ENCODE results near the gene KIF1B. TPM values are rescaled to one million over a fixed set of nuclear protein-coding genes. Genes with fewer than 3 reads are reported as not detected.

Gene KIF1B
- total RNA-seq, 1 experiment from 2014 or later, result 28.1 TPM

- no TSS peak for BruUV-seq (replicated peaks)
- peaks cover 0 to 4% of the 10 kb centered on the region in 2 experiments; a peak in 2 of 4 replicates for H3K36me3 ChIP-seq (ENCODE audit: control insufficient read depth in 1 of 2, insufficient read depth in 2 of 2, low read length in 2 of 2)
- H2AFZ ChIP-seq (ENCODE audit: low read depth, low read length, poor library complexity, severe bottlenecking), result no peak overlapping the region
- H3K27me3 ChIP-seq (ENCODE audit: insufficient read depth, low read length), result no peaks in the 10 kb centered on the region
- H3K27ac ChIP-seq (ENCODE audit: low read depth, low read length), result no peak overlapping the region
- no peaks in the 10 kb centered on the region for H3K9me2 ChIP-seq (ENCODE audit: insufficient read depth)
- H3K4me2 ChIP-seq (ENCODE audit: low read length), result no peak overlapping the region
- H3K9ac ChIP-seq (ENCODE audit: low read length), result no peak overlapping the region
- no peaks in the 10 kb centered on the region for H3K79me2 ChIP-seq (ENCODE audit: insufficient read depth, low read length)
- intact Hi-C loops (cut with micrococcal nuclease), result no loop called here
- ATAC-seq, result no peak
- no peak for TF ChIP-seq ZNF274 (IDR thresholded peaks at IDR 0.05; ENCODE audit: low read depth, low read length)
- no peak for TF ChIP-seq SP1 (IDR thresholded peaks at IDR 0.05; ENCODE audit: low read depth)
- no peak for TF ChIP-seq SRF (IDR thresholded peaks at IDR 0.05; ENCODE audit: low read depth)
- no peak for TF ChIP-seq YY1 (IDR thresholded peaks at IDR 0.05; ENCODE audit: extremely low read depth, insufficient replicate concordance, low read depth, low read length)
- TF ChIP-seq EZH2phosphoT487 (IDR thresholded peaks at IDR 0.05; ENCODE audit: borderline replicate concordance), result no peak
- TF ChIP-seq EZH2 (IDR thresholded peaks at IDR 0.05), result no peak
- no peak for TF ChIP-seq MAX (IDR thresholded peaks at IDR 0.05)
- TF ChIP-seq ZBTB33 (IDR thresholded peaks at IDR 0.05; ENCODE audit: extremely low read depth, insufficient replicate concordance, low read length), result no peak
- DNase-seq (ENCODE audit: low read depth, low spot score), result no peak
- ChIA-PET CTCF (no interaction called here), RAD21 (ENCODE audit: low non-redundant PET in 1 of 2, low total read pairs in 2 of 2, uncharacterized antibody in 2 of 2, unreplicated experiment in 2 of 2) (no interaction called here), POLR2A (no interaction called here)
- no peaks in the 10 kb centered on the region for H3K4me1 ChIP-seq (ENCODE audit: control insufficient read depth in 1 of 2, insufficient read depth in 2 of 2, low read length in 2 of 2)
- H3K9me3 ChIP-seq (ENCODE audit: control insufficient read depth in 1 of 2, insufficient read depth in 1 of 2, low read depth in 1 of 2, low read length in 2 of 2), result no peaks in the 10 kb centered on the region
- H3K4me3 ChIP-seq (replicated peaks in 1 of 2; ENCODE audit: low read depth in 1 of 2, low read length in 2 of 2), result no peak overlapping the region
- no peaks in the 10 kb centered on the region for H4K20me1 ChIP-seq (ENCODE audit: insufficient read depth)
Measured at GRCh38 chr1:10306435-10306834, 96.1 kb downstream of the KIF1B start.

GRCh38 chr1:10308001-10308400 lies 97.6 kb downstream of the KIF1B start:
- BruUV-seq (replicated peaks), result no TSS peak
- intact Hi-C loops (cut with micrococcal nuclease), result no loop called here
- H4K20me1 ChIP-seq (ENCODE audit: insufficient read depth), result no peaks in the 10 kb centered on the region
- no peaks in the 10 kb centered on the region for H3K9me2 ChIP-seq (ENCODE audit: insufficient read depth)
- no peaks in the 10 kb centered on the region for H3K79me2 ChIP-seq (ENCODE audit: insufficient read depth, low read length)
- H2AFZ ChIP-seq (ENCODE audit: low read depth, low read length, poor library complexity, severe bottlenecking), result no peak overlapping the region
- no peaks in the 10 kb centered on the region for H3K27me3 ChIP-seq (ENCODE audit: insufficient read depth, low read length)
- H3K27ac ChIP-seq (ENCODE audit: low read depth, low read length), result no peak overlapping the region
- ATAC-seq, result no peak
- ChIA-PET CTCF (no interaction called here), RAD21 (ENCODE audit: low non-redundant PET in 1 of 2, low total read pairs in 2 of 2, uncharacterized antibody in 2 of 2, unreplicated experiment in 2 of 2) (no interaction called here), POLR2A (no interaction called here)
- no peak overlapping the region for H3K4me3 ChIP-seq (replicated peaks in 1 of 2; ENCODE audit: low read depth in 1 of 2, low read length in 2 of 2)
- no peak overlapping the region for H3K4me2 ChIP-seq (ENCODE audit: low read length)
- DNase-seq (ENCODE audit: low read depth, low spot score), result no peak
- peaks cover 0 to 4% of the 10 kb centered on the region in 2 experiments; a peak in 2 of 4 replicates for H3K36me3 ChIP-seq (ENCODE audit: control insufficient read depth in 1 of 2, insufficient read depth in 2 of 2, low read length in 2 of 2)
- no peak overlapping the region for H3K9ac ChIP-seq (ENCODE audit: low read length)
- H3K4me1 ChIP-seq (ENCODE audit: control insufficient read depth in 1 of 2, insufficient read depth in 2 of 2, low read length in 2 of 2), result no peaks in the 10 kb centered on the region
- H3K9me3 ChIP-seq (ENCODE audit: control insufficient read depth in 1 of 2, insufficient read depth in 1 of 2, low read depth in 1 of 2, low read length in 2 of 2), result no peaks in the 10 kb centered on the region
- TF ChIP-seq EGR1 (IDR thresholded peaks at IDR 0.05; ENCODE audit: low read depth) (no peak), EZH2 (IDR thresholded peaks at IDR 0.05) (no peak), ZNF274 (IDR thresholded peaks at IDR 0.05; ENCODE audit: low read depth, low read length) (no peak), FOSL1 (IDR thresholded peaks at IDR 0.05; ENCODE audit: low read depth) (no peak), POLR2AphosphoS5 (IDR thresholded peaks at IDR 0.05; ENCODE audit: low read depth, low read length) (no peak), CEBPB (IDR thresholded peaks at IDR 0.05; ENCODE audit: low read depth) (no peak), RAD21 (IDR thresholded peaks at IDR 0.05; ENCODE audit: low read depth) (no peak), MAX (IDR thresholded peaks at IDR 0.05) (no peak), CBX3 (IDR thresholded peaks at IDR 0.05; ENCODE audit: low read depth) (no peak), ELF1 (IDR thresholded peaks at IDR 0.05; ENCODE audit: borderline replicate concordance, low read depth) (no peak), ZFX (IDR thresholded peaks at IDR 0.05) (no peak), CTCF (IDR thresholded peaks at IDR 0.05 in 2 of 3, conservative IDR thresholded peaks at IDR 0.05 in 1 of 3; ENCODE audit: borderline replicate concordance in 1 of 3, insufficient read depth in 1 of 3, low read depth in 2 of 3, low read length in 2 of 3) (no peak), EZH2phosphoT487 (IDR thresholded peaks at IDR 0.05; ENCODE audit: borderline replicate concordance) (no peak), YY1 (IDR thresholded peaks at IDR 0.05; ENCODE audit: extremely low read depth, insufficient replicate concordance, low read depth, low read length) (no peak)

All from HCT116 (cell line).